ENCODE measurements around the gene CRACDL.
"Not testable (repeated sequence)": the region's sequence is repeated elsewhere in the genome, so short reads cannot be mapped to it uniquely, and the experiment has no call there.

Gene CRACDL

DNA sequence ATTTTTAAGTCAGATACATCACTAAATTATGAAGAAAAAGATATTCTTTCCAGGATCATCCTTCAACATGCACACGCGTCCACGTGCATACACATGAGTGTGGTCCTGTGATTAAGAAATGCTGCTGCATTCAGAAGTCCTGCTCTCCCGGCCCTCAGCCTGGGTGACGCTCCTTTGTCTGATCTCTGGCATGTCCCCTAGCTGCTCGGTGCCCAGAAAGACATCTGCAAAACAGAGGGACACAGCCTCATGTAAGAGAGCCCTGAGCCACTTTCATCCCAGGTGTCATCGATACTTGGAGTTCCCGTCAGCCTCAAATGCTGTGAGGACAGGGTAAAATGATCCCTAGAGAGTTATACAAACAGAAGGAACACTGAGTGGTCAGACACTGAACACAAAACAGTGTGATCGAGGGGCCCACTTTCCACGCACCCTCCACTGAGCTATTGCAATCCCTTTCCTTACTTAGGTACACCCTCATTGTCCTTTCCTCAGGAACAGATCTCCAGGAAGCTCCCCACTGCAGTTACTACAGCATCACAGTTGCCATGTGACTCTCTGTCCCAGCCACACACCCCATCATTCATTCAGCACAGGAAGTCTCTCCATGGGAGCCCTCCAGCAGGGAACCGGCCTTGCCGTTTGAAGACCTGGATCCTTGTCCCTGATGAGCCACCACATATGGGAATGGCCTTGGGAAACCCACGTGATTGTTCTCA is 32.1 kb downstream of the CRACDL start:
- no peak for DNase-seq

DNA sequence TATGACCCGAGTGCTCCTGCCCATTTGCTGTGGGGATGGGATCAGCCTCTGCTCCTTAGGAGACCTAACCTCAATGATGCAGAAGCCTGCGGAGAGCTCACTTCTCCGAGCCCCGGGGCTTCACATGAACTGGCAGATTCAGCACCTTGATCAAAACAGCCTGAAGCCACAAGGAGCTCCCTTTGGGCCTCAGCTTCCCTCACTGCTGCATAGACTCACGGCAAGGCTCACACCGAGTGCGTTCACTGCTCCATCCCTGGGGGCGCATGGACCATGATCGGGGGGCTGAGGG is 33.0 kb downstream of the CRACDL start:
- no peak for DNase-seq

DNA sequence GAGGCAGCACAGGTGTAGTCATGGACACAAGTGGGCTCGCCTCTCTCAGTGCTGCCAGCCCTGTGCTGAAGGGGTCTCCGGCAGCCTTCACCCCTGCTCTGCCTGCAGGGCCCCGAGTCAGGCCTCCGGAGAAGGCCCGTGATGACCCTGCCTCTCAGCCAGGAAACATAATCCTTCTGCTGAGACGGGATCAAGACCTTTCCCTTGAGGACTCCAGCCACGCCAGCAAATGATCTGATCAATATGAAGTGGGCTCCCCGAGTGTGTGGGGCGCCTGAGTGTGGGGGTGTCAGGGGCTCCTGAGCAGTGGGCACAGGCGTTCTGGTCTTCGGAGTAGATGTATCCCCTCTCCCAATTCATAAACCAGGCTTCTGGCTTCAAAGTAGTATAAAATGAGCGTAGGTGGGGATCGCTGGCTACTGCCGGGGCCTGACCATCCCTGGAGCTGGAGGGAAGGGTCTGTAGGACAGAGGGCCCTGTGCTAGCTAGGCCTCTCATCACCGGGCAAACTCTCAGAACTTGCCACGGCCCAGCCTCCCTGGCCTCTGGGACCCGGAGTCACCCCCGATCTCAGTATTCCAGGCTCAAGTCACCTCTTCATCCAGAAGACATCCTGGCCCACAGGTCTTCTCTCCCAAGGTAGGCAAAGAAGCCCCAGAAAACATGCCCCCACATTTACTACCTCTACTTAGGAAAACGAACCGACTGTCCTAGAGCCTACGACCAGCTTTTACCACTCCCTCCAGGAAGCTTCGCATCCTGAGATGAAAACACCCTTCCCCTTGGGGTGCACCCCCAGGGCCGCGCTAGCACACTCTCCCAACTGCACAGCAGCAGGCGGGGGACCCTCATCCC is 33.6 kb downstream of the CRACDL start:
- no peak for DNase-seq

DNA sequence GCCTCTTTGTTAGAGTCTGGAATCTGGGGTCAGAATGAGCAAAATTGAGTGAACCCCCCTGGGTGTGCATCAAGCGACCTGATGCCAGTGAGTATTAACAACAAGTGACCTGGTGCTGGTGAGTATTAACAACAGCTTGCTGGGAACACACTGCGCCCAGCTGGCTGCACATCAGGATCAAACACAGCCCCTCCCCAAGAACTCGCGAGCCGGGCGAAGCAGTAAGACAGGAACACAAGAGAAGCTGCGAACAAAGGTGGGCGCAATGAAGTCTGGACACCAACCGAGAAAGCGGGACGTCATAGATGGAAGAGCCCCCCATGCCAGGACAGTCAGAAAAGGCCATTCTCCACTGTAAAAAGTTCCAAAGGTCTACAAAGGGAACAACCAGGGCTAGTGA is 34.3 kb downstream of the CRACDL start:
- no peak for DNase-seq

DNA sequence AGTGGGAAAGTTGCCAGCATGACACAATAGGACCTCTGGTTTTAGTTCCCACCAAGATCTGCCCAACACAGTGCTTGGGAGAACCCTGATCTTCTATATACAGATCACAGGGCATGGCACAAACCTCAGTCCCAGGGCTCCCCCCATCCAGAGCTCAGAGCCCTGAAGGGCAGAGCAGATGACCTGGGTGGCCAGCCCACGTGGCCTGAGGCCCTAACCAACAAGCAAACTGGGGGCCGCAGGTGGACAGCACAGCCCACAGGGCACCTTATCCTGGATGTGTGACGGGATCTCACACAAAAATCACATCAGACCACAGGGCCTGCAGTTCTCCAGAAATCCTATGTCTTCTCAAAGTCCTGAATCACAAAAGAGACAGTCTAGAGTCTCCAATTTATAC is 34.7 kb downstream of the CRACDL start:
- DNase-seq: no peak

DNA sequence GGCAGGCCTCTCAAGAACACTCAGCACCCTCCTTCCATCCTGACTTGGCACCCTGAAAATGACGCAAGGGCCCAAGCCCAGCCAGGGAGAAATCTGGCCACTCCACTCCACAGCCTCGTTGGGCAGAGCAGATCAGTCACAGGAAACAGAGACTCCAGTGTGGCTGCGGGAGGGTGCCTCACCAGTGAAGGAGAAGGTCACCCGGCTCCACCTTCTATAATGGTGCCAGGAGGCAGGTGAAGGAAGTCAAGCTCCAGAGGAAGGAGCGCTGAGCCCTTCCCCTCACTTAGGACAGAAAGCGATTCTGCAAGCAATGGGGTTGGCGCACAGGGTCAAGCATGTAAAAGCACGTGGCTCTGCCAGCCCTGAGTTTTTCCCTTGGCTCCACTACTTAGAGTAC is 35.3 kb downstream of the CRACDL start:
- no peak for DNase-seq

DNA sequence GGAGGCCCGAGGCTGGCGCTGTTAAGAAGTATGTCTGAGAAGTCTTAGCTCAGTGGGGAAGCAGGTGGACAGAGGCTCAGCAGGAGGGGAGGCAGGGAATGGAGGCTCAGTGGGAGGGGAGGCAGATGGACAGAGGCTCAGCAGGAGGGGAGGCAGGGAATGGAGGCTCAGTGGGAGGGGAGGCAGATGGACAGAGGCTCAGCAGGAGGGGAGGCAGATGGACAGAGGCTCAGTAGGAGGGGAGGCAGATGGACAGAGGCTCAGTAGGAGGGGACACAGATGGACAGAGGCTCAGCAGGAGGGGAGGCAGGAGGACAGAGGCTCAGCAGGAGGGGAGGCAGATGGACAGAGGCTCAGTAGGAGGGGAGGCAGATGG is 36.3 kb downstream of the CRACDL start:
- not testable (repeated sequence) for DNase-seq

DNA sequence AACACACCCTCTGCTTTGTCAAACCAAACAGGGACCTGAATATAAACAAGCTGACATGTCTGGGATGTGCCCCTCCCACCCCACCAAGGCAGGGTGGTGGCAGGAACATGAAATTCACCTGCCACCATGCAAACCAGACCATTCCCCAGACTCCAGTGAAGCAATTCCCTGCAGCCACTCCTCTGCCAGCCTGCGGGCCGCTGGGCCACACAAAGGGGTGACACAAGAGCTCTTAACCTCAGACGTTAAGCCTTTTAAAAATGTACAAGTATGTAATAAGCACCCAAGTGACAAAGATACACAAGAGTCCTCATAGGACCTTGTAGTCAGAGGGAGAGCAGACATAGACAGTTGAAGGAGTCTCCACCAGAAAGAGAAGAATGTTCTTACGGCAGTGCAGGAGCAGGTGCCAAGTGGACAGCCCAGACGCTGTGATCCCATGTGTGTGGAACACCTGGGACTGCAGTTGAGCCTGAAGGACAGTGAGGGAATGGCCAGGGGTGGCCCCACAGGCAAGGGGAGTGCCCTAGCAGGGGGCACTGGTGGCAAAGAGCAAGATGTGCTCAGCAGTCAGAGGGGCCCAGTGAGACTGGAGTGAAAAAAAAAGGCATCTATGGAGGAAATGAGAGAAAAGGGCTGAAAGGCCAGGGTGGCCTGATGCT is 36.9 kb downstream of the CRACDL start:
- DNase-seq: no peak

DNA sequence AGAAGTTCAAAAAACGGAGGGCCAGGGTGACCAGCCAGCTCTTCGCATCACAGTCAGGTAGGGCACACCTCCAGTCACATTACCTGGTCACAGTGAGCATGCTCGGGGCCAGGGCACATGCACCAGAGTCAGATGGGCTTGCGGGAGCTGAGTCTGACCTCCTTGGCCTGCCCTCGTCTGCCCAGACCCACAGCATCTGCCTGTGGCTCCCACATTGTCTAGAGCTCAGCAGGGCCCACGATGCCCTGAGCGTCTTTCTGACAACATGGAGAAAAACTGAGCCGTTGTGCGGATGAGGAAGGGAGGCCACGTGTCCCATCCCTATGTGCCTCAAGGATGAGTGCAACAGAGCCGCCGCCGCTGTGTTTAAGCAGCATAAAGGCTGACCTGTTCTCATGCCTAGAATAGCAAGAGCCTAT is 37.6 kb downstream of the CRACDL start:
- DNase-seq: no peak

DNA sequence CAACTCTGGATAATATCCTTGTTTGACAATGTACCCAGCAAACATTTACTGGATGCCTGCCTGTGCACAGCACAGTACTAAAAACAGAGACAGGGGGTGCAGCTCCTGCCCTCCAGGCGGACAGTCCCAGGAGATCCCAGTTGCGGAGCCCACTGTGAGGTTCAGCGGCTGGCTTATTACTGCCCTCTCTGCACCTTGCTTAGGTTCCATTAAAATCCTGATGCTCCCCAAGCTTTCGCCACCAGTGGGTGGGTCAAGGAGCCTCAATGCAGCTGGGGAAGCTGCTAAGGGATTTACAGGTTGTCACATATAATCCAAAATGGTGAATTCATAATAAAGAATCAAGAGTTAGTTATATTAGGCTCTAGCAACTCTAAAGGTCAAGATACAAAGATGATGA is 38.3 kb downstream of the CRACDL start:
- DNase-seq: no peak

DNA sequence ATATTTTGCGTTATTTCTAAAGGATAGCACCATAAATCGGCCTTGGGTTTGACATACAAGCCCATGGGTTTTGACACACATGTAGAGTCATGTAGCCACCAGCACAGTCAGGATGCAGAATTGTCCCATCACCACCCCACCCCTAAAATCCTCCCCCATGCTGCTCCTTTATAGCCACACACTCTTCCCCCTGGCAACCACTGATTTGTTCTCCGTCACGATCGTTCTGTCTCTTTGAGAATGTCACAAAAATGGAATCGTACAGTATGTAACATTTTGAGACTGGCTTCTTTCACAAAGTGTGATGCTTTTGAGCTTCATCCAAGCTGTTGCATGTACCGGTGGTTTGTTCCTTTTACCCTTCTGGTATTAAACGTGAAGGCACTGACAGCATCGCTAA is 39.1 kb downstream of the CRACDL start:
- no peak for DNase-seq

DNA sequence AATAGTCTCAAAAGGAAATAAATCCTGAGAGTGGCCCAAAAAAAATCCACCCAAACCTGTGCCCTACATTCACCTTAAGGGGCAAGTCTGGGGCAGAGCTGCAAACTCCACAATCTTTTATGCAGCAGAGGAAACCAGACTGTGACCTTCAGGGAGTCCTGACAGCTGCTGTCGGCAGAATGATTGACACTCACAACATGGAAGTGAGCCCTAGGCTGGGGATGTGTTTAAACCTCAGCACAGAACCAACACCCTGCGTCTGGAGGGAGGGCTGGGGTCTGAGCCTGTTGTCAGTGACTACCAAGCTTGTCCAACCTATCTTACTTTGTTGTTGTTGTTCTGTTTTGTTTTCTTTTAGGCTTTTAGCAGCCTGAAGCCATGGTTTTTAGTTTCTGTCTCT is 39.6 kb downstream of the CRACDL start:
- DNase-seq: no peak

DNA sequence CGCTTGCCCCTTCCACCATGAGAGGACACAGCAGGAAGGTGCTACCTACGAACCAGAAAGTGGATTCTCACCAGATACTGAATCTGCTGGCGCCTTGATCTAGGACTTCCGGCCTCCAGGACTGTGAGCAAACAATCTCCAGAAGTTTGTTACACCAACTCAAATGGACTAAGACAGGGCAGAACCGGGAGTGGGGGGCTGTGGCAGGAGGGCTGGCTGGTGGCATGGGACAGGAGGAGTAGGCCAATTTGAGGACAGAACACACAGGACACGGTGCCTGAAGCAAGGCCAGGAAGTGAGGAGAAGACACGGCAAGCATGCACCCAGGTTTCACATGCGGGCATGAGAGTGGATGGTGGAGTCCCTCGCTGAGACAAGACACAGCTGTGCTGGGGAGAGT is 40.1 kb downstream of the CRACDL start:
- no peak for DNase-seq

DNA sequence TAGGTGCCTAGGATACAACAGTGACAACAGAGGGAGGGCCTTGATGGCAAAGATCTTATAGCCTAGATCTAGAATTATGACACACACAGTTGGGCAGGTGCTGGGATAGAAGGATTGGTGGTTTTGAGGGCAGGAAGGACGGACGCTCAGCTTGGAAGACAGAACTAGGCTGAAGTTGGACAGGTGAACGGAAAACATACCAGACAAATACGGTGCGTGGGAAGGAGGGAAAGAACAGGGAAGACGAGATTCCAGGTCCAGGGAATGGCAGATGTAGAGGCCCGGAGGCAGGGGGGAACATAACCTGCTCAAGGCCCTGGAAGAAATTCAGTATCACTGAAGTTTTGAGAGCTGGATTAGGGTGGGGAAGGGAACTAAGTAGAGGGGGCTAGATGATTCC is 40.8 kb downstream of the CRACDL start:
- no peak for DNase-seq

DNA sequence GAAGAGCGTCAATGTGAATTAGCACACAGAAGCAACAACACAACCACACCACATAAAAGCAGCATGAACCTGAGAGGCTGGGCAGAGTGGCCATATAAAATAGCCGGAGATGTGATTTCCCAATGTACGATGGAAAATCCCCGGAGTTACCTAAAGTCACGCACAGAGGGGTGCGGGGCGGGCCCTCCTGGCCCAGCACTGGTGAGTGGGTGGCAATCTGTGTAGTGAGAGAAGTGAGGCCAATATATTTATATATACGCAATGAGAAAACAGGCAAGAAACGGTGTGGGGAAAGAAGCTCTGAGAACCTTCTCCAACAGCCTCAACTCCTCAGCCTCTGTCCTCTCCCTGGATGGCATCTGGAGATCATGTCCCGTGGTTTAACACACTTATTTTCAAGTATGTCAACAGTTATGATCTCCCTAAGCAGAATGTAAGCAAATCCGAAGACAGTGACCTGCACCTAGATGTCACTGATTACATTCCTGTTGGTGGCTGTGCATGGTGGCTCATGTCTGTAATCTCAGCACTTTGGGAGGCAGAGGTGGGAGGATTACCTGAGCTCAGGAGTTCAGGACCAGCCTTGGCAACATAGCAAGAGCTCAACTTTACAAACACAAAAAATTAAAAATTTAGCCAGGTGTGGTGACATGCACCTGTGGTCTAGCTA is 41.6 kb downstream of the CRACDL start:
- no peak for DNase-seq

DNA sequence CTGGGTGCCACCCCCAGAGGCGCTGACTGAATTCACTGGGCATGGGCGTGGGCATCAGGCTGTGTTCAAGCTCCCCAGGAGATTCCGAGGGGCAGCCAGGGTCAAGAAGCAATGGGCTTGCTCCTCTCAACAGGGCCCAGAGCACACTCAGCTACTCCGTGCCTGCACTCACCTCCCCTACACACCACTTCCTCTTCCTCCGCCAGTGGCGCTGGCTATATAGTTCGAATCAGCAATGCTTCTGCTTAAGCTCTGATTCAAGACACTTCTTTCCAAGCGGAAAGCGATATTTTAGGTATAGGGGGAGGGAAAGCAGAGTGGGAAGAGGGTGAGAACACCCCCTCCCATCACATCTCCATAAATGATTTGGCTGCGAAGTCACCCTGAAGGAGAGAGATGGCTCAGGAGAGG is 42.1 kb downstream of the CRACDL start:
- no peak for DNase-seq

DNA sequence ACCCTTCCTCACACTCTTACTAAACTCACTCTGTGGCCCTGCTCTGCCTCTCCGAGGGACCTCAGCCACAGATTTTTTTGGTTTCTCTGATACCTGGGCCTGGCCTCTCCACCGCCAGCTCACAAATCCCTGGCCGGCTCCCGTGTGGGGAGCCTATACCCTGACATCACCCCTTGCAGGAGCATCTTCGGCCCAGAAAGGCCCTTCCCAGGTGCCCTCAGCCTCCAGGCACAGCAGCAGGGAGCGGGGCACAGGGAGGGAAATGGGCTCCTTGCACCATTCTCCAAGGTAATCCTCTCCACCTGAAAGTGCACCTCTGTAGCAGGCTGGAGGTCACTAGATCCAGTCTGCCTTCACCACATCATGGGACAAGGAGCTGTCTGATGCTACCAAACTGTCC is 43.2 kb downstream of the CRACDL start:
- no peak for DNase-seq

DNA sequence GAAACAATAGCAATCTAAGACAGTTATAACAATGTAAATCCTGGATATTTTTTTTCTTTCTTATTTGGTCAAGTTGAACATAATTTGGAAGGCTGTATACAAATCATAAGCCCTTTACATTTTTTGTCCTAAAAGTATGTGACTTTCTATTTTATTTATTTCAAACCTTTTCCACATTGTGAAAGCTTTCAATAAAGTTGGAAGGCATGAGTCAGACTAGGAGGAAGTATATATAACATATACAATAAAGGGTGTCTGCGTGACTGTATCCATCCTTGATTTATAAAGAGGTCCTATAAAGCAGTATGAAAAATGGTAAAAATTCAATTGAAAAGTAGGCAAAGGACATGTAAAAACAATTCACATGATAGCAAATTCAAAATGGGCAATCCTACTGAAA is 44.4 kb downstream of the CRACDL start:
- no peak for DNase-seq

DNA sequence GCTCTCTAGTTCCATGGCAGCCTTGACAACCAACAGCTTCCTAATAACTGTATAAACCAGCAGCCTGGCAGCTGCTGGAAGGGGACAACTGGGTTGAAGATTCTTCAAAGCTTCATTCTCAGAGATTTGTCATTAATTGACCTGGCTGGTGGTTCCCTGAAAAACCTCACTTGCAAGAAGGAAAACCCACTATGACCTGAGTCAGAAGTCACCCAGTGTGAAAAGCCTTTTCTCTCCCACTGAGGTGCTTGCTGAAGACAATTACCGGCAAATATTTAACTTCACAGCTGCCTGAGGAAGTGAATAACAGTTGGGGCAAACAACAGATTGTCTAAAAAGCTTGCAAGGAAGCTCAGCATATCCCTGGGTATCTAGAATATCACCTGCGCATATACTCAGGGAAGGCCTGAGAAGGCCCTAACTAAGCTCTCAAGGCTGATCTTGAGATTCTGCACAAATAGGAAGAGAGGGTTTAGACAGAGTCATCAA is 49.9 kb downstream of the CRACDL start:
- no peak for DNase-seq

DNA sequence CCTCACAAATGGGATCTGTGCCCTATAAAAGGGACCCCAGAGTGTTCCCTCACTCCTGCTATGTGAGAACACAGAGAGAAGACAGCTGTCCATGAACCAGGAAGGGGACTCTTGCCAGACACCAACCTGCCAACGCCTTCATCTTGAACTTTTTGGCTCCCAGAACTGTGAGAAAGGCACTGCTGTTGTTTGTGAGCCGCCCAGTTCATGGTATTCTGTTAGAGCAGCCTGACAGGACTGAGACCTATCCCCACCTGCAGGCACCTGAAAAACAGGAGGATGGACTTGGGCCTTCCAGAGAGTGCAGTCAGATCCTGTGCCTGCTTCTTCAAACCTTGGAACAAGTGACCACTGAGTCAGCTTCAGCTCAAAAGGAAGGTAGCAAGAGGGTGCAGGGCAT is 51.4 kb downstream of the CRACDL start:
- DNase-seq: no peak

DNA sequence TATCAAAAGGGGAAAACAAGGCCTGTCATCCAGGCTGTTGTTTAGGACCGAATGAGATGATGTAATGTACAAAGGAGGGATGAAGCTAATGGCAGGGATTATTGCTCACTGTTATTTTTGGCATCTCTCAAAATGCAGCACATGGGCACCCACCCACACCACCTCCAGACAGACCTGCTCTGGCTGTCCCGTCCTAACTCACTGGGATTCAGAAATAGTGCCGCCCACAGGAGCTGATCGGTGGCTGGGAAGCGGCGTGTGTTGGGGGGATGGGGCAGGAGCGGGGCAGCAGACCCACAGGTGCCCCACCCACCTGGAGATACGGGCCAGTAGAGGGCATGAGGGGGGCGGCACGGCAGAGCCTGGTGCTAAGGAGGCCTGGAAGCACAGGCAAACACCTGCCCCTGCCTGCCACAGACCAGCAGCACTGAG is 52.2 kb downstream of the CRACDL start:
- no peak for DNase-seq

DNA sequence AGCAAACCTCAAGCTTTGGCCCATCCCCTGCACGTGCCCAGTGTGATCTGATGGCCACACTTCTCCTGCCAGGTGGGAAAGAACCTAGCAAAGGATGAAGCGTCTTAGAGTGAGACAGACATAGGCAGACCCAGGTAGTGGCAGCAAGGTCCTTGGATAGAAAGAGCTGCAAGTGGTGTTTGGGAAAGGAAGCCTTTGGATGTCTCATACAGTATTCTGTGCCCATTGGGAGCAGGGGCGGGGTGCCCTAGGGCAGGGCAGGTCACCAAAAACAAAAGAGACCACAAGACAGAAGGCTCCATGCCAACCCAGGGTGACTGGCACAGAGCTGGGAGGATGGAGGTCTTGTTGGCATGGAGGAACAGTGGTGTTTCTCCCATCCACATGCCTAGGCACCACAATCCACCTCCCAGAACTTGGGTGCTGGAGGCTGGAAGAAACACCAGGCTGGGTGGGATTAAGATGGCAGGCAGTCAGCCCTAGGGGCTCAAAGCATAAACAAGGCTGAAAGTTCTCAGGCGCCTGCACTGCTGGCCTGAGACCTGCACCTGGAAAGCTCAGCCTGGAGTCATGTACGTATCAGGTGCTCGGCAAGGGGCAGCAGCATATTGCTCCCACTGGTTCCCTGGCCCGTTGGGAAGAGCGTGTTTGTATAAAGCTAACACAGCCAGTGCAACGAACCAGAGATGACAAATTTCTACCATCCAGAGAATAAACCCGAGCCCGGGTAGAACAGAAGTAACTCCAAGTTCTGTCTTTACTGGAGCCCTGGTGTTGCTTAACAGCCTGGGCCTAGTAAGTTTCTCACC is 52.9 kb downstream of the CRACDL start:
- no peak for DNase-seq

DNA sequence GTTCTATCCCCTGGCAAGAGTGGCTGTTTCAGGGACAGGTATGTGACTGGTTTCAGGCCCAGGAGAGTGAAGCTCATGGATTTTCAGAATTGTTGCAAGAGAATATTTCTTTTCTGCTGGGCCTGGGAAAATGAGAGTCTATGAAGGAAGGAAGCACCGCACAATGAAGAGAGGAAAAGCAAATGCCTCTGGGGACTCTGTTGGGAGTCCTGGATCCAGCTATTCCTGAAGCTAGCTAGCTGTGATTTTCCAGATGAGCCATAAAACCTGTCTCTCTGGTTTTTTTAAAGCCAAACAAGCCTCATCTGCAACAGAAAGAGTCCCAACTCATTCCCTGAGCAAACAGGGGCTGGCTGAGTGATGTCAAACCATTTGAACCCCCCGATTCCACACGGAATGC is 53.7 kb downstream of the CRACDL start:
- DNase-seq: no peak
